Measurements from ENCODE around the gene AAK1.

AAK1 gene

GRCh38 chr2:69529480-69529879 is 114.1 kb downstream of the AAK1 start:
- Histone ChIP-seq H3K9ac (ENCODE audit: low read length) (no peak overlapping the region), H4K20me1 (ENCODE audit: low read depth, low read length) (no peaks in the 10 kb centered on the region), H3K79me2 (ENCODE audit: insufficient read depth, low read length) (no peaks in the 10 kb centered on the region), H2AFZ (ENCODE audit: low read depth, low read length, severe bottlenecking) (no peak overlapping the region), H3K36me3 (ENCODE audit: low read length) (no peaks in the 10 kb centered on the region; the same call in 1 of the 2 replicates), H3K9me2 (replicated peaks; ENCODE audit: insufficient read depth, low read length) (no peaks in the 10 kb centered on the region), H3K27ac (ENCODE audit: low read depth, low read length) (no peak overlapping the region), H3F3A (ENCODE audit: insufficient read depth) (no peaks in the 10 kb centered on the region), H3K4me3 (ENCODE audit: insufficient read depth, low read length, poor library complexity, severe bottlenecking) (no peak overlapping the region), H3K9me3 (ENCODE audit: insufficient read depth, low read length) (no peaks in the 10 kb centered on the region), H3K27me3 (ENCODE audit: low read length) (no peaks in the 10 kb centered on the region), H3K4me2 (ENCODE audit: low read depth, low read length, poor library complexity, severe bottlenecking) (no peak overlapping the region)
- TF ChIP-seq CTCF (IDR thresholded peaks at IDR 0.05; ENCODE audit: insufficient read depth, low read length, poor library complexity, severe bottlenecking) (no peak), EZH2phosphoT487 (conservative IDR thresholded peaks at IDR 0.05; ENCODE audit: low read length) (no peak)

- no peaks in the 10 kb centered on the region for H3K9me3 ChIP-seq (ENCODE audit: insufficient read depth, low read length)
- H3K27me3 ChIP-seq (ENCODE audit: low read length): no peaks in the 10 kb centered on the region
- H3K27ac ChIP-seq (ENCODE audit: low read depth, low read length): no peak overlapping the region
- H3K79me2 ChIP-seq (ENCODE audit: insufficient read depth, low read length): no peaks in the 10 kb centered on the region
- H3K9ac ChIP-seq (ENCODE audit: low read length): no peak overlapping the region
- no peak overlapping the region for H3K4me2 ChIP-seq (ENCODE audit: low read depth, low read length, poor library complexity, severe bottlenecking)
- TF ChIP-seq CTCF (IDR thresholded peaks at IDR 0.05; ENCODE audit: insufficient read depth, low read length, poor library complexity, severe bottlenecking) (no peak), EZH2phosphoT487 (conservative IDR thresholded peaks at IDR 0.05; ENCODE audit: low read length) (no peak)
- H4K20me1 ChIP-seq (ENCODE audit: low read depth, low read length): no peaks in the 10 kb centered on the region
- H3K9me2 ChIP-seq (replicated peaks; ENCODE audit: insufficient read depth, low read length): no peaks in the 10 kb centered on the region
- H2AFZ ChIP-seq (ENCODE audit: low read depth, low read length, severe bottlenecking): no peak overlapping the region
- no peak overlapping the region for H3K4me3 ChIP-seq (ENCODE audit: insufficient read depth, low read length, poor library complexity, severe bottlenecking)
- H3K36me3 ChIP-seq (ENCODE audit: low read length): no peaks in the 10 kb centered on the region
- no peaks in the 10 kb centered on the region for H3F3A ChIP-seq (ENCODE audit: insufficient read depth)
These were observed 118.3 kb downstream of the AAK1 start for GRCh38 chr2:69525261-69525660.

DNA sequence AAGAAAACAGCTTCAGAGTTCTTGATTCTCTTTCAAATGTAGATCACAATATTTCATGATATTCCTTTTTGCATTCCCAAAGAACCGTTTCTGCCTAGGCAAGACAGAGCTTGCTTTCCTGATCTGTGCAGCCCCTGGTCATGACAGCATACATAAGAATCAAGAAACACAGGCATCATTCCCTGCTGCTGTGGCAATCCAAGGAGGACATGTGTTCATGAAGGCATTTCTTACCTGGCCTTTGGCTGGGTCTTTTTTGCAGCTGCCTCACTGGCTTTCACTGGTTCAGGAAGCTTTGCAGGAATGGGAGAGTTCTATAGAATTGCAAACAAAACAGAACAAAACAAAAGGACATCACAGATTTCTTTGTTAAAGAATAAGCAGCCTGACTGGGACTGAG is 118.7 kb downstream of the AAK1 start:
- H3K9me2 ChIP-seq (replicated peaks; ENCODE audit: insufficient read depth, low read length): no peaks in the 10 kb centered on the region
- H3K9me3 ChIP-seq (ENCODE audit: insufficient read depth, low read length): no peaks in the 10 kb centered on the region
- no peaks in the 10 kb centered on the region for H4K20me1 ChIP-seq (ENCODE audit: low read depth, low read length)
- H2AFZ ChIP-seq (ENCODE audit: low read depth, low read length, severe bottlenecking): no peak overlapping the region
- no peaks in the 10 kb centered on the region for H3F3A ChIP-seq (ENCODE audit: insufficient read depth)
- no peak overlapping the region for H3K4me2 ChIP-seq (ENCODE audit: low read depth, low read length, poor library complexity, severe bottlenecking)
- H3K27me3 ChIP-seq (ENCODE audit: low read length): no peaks in the 10 kb centered on the region
- H3K36me3 ChIP-seq (ENCODE audit: low read length): no peaks in the 10 kb centered on the region
- TF ChIP-seq EZH2phosphoT487 (conservative IDR thresholded peaks at IDR 0.05; ENCODE audit: low read length): no peak
- no peak for TF ChIP-seq CTCF (IDR thresholded peaks at IDR 0.05; ENCODE audit: insufficient read depth, low read length, poor library complexity, severe bottlenecking)
- H3K9ac ChIP-seq (ENCODE audit: low read length): no peak overlapping the region
- no peaks in the 10 kb centered on the region for H3K79me2 ChIP-seq (ENCODE audit: insufficient read depth, low read length)
- H3K27ac ChIP-seq (ENCODE audit: low read depth, low read length): no peak overlapping the region
- H3K4me3 ChIP-seq (ENCODE audit: insufficient read depth, low read length, poor library complexity, severe bottlenecking): no peak overlapping the region
